MCF 10A (cell line): ENCODE data around the gene EXOC4. TPM values are rescaled to one million over a fixed set of nuclear protein-coding genes. Genes with fewer than 3 reads are reported as not detected.

Experiments
- BruUV-seq: library from RNA; stranded (reverse); fragments of 400-500 nt; replicated peaks from 2 replicates; lab custom pipeline; 2021; lab: Mats Ljungman, UMichigan
- CTCF ChIA-PET: fragments of 300-600 bp; sonication (Branson Sonifier 250); formaldehyde crosslinking; extraction: SDS; loops from one replicate; lab custom pipeline; 2021; ENCODE audit warnings: antibody characterized with exemption, inconsistent platforms; lab: Yijun Ruan, JAX
- POLR2A ChIA-PET: fragments of 300-600, 350-650 bp; sonication (Branson Sonifier 250); formaldehyde crosslinking; extraction: SDS; loops from one replicate; lab custom pipeline; 2020; ENCODE audit warnings: antibody characterized with exemption, inconsistent platforms; lab: Yijun Ruan, JAX
- DNase-seq: peaks from one replicate; pipeline ENCODE4 v3.0.0-alpha.2; 2018; ENCODE audit not compliant: unreplicated experiment
- H3K27ac Mint-ChIP-seq: one replicate; pipeline ENCODE4 v1.8.0; 2022; ENCODE audit warnings: mild to moderate bottlenecking, low read depth, mixed read lengths; ENCODE audit not compliant: unreplicated experiment
- H3K27me3 Mint-ChIP-seq: one replicate; pipeline ENCODE4 v1.8.0; 2022; ENCODE audit warnings: mixed read lengths; ENCODE audit not compliant: insufficient read depth, unreplicated experiment
- H3K36me3 Mint-ChIP-seq: one replicate; pipeline ENCODE4 v1.8.0; 2022; ENCODE audit warnings: mild to moderate bottlenecking, moderate library complexity, mixed read lengths; ENCODE audit not compliant: insufficient read depth, unreplicated experiment
- H3K4me1 Mint-ChIP-seq: one replicate; pipeline ENCODE4 v1.8.0; 2022; ENCODE audit warnings: mixed read lengths; ENCODE audit not compliant: insufficient read depth, unreplicated experiment
- H3K4me3 Mint-ChIP-seq: one replicate; pipeline ENCODE4 v1.8.0; 2022; ENCODE audit warnings: mild to moderate bottlenecking, moderate library complexity, mixed read lengths; ENCODE audit not compliant: unreplicated experiment
- H3K9me3 Mint-ChIP-seq: one replicate; pipeline ENCODE4 v1.8.0; 2022; ENCODE audit warnings: mixed read lengths; ENCODE audit not compliant: unreplicated experiment
- intact Hi-C: fragments of 100-400 bp; cut with micrococcal nuclease; formaldehyde crosslinking; loops from 2 replicates; pipeline ENCODE4 v1.14.1; 2022
- total RNA-seq: library from RNA; stranded (reverse); gene quantifications from 2 replicates; pipeline ENCODE4 v1.2.3, GENCODE V29; 2022
- TF ChIP-seq, protein P1 (sequence below): fragments of 200-600 bp; IDR thresholded peaks from one replicate; pipeline ENCODE4 v1.8.0; 2022; ENCODE audit warnings: antibody characterized with exemption, mild to moderate bottlenecking; ENCODE audit not compliant: unreplicated experiment

EXOC4 gene
- total RNA-seq, 1 experiment from 2014 or later = 105 TPM

DNA sequence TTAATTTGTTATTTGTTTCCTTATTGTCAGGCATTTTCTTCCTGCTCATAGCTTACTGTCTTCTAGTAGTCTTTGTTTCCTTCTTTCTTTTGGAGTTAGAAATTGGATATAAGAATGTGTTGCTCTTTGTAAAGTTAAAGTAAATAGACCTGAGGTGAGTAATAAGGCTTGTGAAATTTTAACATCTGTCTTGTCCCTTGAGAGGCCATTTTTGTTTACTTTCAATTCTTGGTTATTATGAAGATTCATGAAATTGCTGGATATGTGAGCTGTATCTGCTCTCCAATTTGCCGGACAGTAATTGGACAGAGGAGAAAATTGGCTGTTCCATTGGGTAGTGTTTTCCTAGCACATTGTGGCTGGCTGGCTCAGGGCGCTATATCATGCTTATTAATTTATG, 260.7 kb downstream of the EXOC4 start:
- TF ChIP-seq, protein P1, sequence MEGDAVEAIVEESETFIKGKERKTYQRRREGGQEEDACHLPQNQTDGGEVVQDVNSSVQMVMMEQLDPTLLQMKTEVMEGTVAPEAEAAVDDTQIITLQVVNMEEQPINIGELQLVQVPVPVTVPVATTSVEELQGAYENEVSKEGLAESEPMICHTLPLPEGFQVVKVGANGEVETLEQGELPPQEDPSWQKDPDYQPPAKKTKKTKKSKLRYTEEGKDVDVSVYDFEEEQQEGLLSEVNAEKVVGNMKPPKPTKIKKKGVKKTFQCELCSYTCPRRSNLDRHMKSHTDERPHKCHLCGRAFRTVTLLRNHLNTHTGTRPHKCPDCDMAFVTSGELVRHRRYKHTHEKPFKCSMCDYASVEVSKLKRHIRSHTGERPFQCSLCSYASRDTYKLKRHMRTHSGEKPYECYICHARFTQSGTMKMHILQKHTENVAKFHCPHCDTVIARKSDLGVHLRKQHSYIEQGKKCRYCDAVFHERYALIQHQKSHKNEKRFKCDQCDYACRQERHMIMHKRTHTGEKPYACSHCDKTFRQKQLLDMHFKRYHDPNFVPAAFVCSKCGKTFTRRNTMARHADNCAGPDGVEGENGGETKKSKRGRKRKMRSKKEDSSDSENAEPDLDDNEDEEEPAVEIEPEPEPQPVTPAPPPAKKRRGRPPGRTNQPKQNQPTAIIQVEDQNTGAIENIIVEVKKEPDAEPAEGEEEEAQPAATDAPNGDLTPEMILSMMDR = no peak
- Mint-ChIP-seq H3K4me3 (peak overlapping the region; percentile 10), H3K4me1 (peaks cover 24% of the 10 kb centered on the region), H3K9me3 (peaks cover 6% of the 10 kb centered on the region), H3K36me3 (peaks cover 12% of the 10 kb centered on the region), H3K27ac (peak overlapping the region; percentile 89), H3K27me3 (no peaks in the 10 kb centered on the region)
- peak; percentile 68 for DNase-seq
- intact Hi-C loops = no loop called here
- POLR2A ChIA-PET = interaction anchor here (1.7 to 1.8 kb wide), 2 partner anchors 23 to 30 kb away, joined by 6 to 7 read pairs; no protein-coding TSS in a partner anchor
- CTCF ChIA-PET = interaction anchor here (1.6 kb wide), 1 partner anchor 79 kb away, joined by 3 read pairs; no protein-coding TSS in a partner anchor
- BruUV-seq = no TSS peak

DNA sequence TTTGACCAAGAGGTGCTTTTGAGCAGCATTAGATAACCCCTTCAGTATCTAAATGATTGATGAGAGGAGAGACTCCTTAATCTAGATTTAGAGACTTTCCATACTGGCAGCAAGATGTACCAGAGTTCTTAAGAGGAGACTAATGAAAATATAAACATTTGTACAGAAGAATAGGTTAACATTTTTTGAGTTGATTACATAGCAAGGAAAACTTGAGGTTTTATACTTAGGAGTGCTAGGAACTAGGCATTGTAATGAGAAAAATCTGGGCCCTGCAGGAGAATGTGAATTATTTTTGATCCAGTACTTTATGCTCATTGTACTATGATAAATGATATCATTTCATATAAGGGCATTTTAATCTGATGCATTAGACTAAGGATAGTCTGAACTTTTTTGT, 261.7 kb downstream of the EXOC4 start:
- BruUV-seq = no TSS peak
- H3K27ac Mint-ChIP-seq = peak overlapping the region; percentile 89
- TF ChIP-seq, protein P1 = no peak
- intact Hi-C loops = no loop called here
- no peaks in the 10 kb centered on the region for H3K27me3 Mint-ChIP-seq
- H3K4me1 Mint-ChIP-seq = peaks cover 24% of the 10 kb centered on the region
- ChIA-PET CTCF (interaction anchor here (0.8 to 1.6 kb wide), 2 partner anchors 80 to 229 kb away, joined by 3 read pairs; no protein-coding TSS in a partner anchor), POLR2A (interaction anchor here (0.6 kb wide), 1 partner anchor 18 kb away, joined by 4 read pairs; no protein-coding TSS in a partner anchor)
- H3K36me3 Mint-ChIP-seq = peaks cover 12% of the 10 kb centered on the region
- no peak for DNase-seq
- peaks cover 6% of the 10 kb centered on the region for H3K9me3 Mint-ChIP-seq
- H3K4me3 Mint-ChIP-seq = no peak overlapping the region

DNA sequence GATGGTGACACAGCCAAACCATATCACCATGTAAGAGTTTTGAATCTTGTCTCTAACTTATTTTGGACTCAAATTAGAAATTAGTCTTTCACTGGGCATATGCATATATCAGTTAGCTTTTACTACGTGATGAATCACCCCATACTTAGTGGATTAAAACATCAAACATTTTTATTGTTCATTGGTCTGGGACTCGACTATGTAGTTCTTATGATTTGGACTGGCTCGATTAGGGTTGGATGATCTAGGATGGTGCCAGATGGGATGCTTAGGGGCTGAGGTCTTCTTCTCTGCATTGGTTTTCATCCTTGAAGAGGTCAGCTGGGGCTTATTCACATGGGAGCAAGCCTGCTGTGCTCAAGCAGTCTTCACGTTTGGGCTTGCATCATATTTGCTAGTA, 264.9 kb downstream of the EXOC4 start:
- no TSS peak for BruUV-seq
- intact Hi-C loops = no loop called here
- DNase-seq = no peak
- Mint-ChIP-seq H3K9me3 (peaks cover 6% of the 10 kb centered on the region), H3K4me1 (peaks cover 6% of the 10 kb centered on the region), H3K4me3 (no peak overlapping the region), H3K36me3 (peaks cover 12% of the 10 kb centered on the region), H3K27me3 (no peaks in the 10 kb centered on the region), H3K27ac (no peak overlapping the region)
- TF ChIP-seq, protein P1 = no peak
- ChIA-PET CTCF (no interaction called here), POLR2A (interaction anchor here (0.6 kb wide), 1 partner anchor 10 kb away, joined by 3 read pairs; no protein-coding TSS in a partner anchor)

DNA sequence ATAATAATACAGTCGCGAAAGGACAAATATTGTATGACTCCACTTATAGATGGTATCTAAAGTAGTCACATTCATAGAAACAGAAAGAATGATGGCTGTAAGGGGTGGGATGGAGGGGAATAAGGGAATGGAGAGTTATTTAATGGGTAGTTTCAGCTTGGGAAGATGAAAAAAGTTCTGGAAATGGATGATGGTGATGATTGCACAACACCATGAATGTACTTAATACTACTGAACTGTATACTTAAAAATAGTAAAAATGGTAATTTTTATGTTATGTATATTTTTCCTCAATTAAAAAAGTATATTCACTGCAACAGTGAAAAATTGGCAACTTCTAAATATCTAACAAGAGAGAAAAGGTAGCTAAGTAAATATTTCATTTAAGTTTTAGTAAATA, 265.8 kb downstream of the EXOC4 start:
- POLR2A ChIA-PET = no interaction called here
- peaks cover 1% of the 10 kb centered on the region for H3K4me1 Mint-ChIP-seq
- no peak overlapping the region for H3K27ac Mint-ChIP-seq
- H3K27me3 Mint-ChIP-seq = no peaks in the 10 kb centered on the region
- H3K9me3 Mint-ChIP-seq = peaks cover 6% of the 10 kb centered on the region
- CTCF ChIA-PET = interaction anchor here (0.6 to 1.0 kb wide), 2 partner anchors 10 to 540 kb away, joined by 3 read pairs; no protein-coding TSS in a partner anchor
- intact Hi-C loops = no loop called here
- peaks cover 12% of the 10 kb centered on the region for H3K36me3 Mint-ChIP-seq
- TF ChIP-seq, protein P1 = no peak
- no TSS peak for BruUV-seq
- DNase-seq = no peak
- no peak overlapping the region for H3K4me3 Mint-ChIP-seq
